HL-60/S4 treated with retinoic acid at 250 ng/mL for 4 days and 3 days (cell line): ENCODE measurements around the gene RIT2.

ENCODE experiments used
- in situ Hi-C: fragments of 300-500 bp; cut with MboI; formaldehyde crosslinking; loops from 2 replicates; pipeline ENCODE4 v1.7.0; 2022; ENCODE audit warnings: low sequenced_read_pairs

The RIT2 gene

GRCh38 chr18:43092539-43092938 lies 22.9 kb downstream of the RIT2 start:
- in situ Hi-C loops: no loop called here

- in situ Hi-C loops: no loop called here
These were observed 34.1 kb downstream of the RIT2 start for GRCh38 chr18:43081396-43081795.

DNA sequence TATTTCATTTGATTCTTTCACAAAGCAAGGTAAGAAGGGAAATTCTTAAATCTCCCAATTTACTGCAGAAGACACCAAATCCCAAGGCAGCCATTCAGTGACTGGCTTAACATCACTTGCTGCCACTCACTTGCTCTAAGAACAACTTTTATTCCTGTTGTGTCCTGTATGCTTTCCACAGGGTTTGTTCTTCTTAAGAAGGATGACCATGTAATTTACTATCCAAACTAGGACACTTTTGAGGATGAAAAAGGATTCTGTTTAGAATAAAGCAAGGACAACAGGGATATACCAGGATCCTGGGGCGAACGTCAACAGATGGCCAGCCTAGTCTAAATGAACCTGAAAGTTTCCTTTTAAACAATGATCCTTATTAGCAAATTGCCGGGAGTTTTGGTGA lies 34.8 kb downstream of the RIT2 start:
- in situ Hi-C loops: no loop called here

- in situ Hi-C loops: no loop called here
These were observed 36.1 kb downstream of the RIT2 start for GRCh38 chr18:43079422-43079821.

DNA sequence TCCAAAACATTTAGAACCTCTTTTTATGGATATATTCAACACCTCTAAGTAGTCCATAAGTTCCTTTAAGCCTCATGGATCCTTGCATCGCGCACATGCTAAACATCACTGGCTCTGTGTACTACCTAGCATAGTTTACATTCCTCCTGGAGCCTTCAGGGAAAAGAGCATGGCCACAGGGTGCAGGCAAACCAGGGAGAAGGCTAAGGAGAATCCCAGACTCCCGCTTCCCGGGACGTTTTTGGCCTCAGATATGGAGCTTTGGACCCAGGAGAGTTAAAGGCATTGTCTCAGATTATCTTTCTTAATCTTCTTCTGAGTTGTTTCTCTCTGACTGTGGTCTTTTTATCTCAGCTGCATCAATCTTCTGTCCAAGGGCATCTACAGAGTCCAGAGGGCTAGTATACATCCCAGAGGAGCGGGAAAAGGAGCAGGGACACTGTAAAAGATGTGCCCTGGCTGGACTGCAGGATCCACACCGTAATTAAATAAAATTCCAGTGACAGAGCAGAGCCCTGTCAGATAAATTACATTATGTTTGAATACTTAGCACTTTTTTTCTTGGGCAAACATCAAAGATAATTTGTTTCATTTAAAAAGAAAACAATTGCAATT lies 36.9 kb downstream of the RIT2 start:
- in situ Hi-C loops: no loop called here

GRCh38 chr18:43077510-43078308 lies 37.8 kb downstream of the RIT2 start:
- in situ Hi-C loops: no loop called here

DNA sequence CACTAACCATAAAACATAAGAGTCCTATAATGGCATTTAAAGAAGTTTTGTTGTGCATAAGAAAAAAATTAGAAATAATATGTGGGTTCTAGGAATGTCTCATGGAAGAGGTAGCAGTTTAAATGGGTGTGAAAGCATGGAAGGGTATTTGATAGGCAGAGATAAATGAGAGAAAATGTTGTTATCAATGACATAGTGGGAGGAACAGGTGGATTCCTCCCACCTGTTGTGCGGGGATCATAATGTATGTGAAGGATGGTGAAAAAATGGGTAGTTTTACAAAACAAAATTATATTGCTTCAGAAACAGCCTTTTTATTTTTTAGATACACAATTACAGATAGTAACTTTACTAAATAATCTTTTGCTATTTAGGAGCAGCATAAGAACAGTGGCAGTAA lies 41.7 kb downstream of the RIT2 start:
- in situ Hi-C loops: no loop called here

DNA sequence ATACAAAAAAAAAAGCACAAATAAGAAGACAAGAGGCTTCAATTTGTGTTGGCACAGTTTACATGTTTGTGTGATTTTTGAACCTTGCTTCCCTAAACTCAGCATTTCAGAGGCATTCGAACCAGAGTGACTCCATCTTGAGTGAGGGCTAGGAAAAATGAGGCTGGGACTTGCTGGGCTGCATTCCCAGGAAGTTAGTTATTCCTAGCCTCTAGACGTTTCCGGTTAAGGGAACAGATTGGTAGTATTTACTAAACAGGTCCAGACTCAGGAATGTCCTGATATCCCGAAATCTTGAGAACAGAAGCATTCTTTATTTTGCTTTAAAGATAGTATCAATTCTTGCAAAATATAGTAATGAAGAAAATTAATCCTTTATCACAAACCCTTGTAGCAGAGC lies 46.7 kb downstream of the RIT2 start:
- in situ Hi-C loops: no loop called here

DNA sequence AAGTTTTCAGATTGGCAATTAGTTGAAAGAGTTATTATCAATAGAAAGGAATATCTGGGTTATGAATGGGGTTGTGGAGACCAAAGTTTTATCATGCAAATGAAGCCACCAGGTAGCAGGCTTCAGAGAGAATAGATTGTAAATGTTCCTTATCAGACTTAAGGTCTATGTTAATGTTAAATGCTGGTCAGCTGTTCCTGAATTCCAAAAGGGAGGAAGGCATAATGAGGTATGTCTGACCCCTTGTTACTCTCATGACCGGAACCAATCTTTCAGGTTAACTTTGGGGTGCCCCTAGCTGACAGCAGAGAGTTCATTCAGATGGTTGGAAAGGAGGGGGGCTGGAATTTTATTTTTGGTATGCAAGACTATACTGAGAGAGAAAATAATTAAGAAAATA lies 47.9 kb downstream of the RIT2 start:
- in situ Hi-C loops: no loop called here

- in situ Hi-C loops: no loop called here
These were observed 53.7 kb downstream of the RIT2 start for GRCh38 chr18:43061816-43062215.

DNA sequence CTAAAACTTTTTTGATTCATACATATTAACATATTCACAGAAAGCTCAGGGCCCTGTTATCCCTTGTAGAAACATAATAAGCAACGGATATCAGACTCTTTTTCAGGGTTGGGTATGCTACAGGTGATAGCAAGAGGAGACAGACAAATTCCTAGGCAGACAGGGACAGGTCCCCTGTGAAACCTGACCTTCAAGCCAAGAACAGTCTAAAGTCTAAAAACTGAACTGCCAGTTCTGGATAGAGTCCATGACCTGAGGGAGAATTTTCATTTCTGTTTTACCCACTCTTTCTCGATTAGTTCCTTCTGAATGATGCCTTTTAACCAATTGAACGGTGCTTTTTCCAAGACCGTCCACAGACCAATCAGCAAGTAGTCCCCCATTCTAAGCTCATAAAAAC lies 54.2 kb downstream of the RIT2 start:
- in situ Hi-C loops: no loop called here

DNA sequence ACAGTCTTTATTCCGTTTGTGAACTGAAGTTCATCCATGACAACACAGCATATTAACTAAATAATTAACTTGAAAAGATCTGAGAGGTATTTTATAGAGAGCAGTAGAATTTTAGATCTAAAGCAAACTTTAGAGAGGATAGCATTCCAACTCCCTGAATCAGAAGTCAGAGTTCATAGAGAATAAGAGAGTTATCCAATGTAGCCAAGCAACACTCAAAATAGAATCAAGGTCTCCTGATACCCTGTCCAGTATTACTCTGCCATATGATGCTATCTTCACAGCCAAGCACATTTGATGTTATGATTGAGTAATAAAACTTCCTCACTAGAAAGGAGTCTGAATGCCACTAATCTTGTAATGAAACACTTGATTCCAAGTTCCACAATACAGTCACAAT lies 55.5 kb downstream of the RIT2 start:
- in situ Hi-C loops: no loop called here

- in situ Hi-C loops: no loop called here
These were observed 60.5 kb downstream of the RIT2 start for GRCh38 chr18:43054815-43055519.

DNA sequence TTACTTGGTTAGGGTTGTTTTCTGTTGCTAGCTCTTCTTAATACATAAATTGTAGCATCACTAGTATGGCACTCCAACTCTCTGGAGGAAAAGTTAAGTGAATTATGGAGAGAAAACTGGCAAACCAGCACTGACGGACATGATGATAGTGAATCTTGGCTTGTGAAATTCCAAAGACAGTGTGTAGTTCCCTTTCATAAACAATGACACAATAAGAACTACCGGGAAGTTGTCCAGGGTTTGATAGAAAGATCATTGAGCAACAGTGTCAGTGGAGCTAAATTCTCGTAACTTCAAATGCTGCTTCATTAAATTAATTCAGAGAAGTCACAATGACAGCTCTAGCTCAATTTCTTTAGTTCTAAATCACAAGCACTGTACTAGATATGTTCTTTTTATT lies 66.5 kb downstream of the RIT2 start:
- in situ Hi-C loops: no loop called here

GRCh38 chr18:43046322-43046721 lies 69.2 kb downstream of the RIT2 start:
- in situ Hi-C loops: no loop called here

GRCh38 chr18:43043626-43044025 lies 71.9 kb downstream of the RIT2 start:
- in situ Hi-C loops: no loop called here

DNA sequence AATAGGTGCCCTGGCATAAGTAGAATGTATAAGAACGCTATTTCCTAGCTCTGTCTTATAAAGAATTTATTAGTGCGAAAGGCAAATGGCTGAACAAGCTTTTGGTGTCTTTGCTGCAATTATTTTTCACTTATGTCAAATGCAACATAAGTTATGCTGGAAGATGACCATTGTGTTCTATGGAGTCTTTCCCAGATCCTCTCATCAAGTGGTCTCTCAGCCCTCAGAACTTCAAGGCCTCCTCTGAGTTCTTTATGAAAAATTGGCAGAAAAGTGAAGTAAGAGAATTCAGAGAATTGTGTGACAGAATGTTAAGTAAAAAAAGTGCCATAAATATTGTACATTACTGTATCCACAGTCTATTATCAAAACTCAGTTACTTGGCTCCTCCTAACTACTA lies 75.2 kb downstream of the RIT2 start:
- in situ Hi-C loops: no loop called here

- in situ Hi-C loops: no loop called here
These were observed 80.6 kb downstream of the RIT2 start for GRCh38 chr18:43034683-43035500.

DNA sequence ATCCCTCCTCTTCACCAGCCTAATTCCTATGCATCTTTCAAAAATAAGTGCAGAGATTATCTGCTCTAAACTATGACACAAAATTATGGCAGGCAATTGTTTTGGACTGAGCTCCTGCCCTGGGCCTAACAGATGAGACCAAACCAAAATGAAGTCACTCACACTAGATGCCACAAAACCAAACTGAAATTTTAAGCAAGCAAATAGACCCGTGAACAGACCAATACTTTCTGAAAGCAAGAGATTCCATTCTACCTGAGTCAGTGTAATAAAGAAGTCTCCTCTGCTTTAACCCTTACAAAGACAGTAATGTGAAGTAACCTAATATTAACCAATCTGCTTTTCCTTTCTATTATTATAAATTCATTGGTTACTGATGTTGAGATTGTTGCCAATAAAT lies 84.3 kb downstream of the RIT2 start:
- in situ Hi-C loops: no loop called here

DNA sequence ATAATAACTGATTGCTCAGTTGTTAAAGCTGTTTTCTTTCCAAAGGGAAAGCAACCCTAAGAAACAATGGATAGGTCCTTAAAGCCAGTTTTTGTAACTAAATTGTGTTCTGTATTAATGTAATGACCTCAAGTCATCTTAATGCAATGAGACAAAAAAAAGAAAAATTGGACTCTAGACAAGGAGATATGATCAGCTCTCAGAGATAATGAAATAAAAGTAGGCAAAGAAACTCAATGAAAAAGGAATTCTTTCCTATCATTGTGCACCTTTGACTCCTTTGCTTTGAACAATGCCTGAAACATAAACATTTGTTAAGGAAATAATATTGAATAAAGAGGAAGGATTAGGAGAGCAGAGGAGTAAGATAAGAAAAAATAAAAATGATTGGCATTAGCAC lies 86.1 kb downstream of the RIT2 start:
- in situ Hi-C loops: no loop called here

GRCh38 chr18:43022874-43023273 lies 92.6 kb downstream of the RIT2 start:
- in situ Hi-C loops: no loop called here
